ENCODE results near the gene SPSB1. TPM values are rescaled to one million over a fixed set of nuclear protein-coding genes. Genes with fewer than 3 reads are reported as not detected.

The SPSB1 gene
- total and polyA plus RNA-seq, 2 of the 4 experiments (the other 2 are of a cell fraction) = 16.7 to 19.8 TPM

DNA sequence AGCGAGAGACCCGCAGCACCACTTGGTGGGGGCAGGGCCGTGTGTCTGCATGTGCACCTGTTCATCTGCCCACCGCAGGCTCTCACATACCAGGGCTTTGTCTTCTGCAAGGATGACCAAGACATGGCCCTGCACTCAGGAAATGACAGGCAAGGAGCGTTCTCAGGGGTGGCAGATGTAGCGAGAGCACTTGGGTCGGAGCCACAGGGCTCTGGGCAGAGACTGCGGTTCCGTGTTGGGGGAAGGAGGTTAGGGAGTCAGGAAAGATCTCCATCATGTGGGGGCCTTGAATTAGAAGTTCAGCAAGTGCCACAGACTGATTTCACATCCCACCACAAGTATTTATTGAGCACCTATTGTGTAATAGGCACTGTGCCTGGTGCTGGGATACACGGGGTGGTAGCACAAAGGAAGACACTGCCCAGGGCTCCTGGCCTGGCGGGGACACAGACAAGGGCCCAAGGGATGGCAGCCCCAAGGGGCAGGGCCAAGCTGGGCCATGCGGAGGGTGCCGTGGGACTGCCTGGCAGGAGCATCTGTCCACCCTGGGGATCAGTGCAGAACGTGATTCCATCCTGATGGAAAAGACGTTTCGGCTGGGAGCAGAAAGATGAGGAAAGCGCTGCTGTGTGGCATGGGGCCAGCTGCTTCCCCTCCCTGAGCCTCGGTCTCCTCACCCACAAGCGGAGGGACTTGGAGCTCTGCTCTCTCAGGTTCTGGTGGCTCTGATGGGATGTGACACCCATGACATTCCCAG is 11.4 kb upstream of the SPSB1 start:
- Histone ChIP-seq H3K79me1 (ENCODE audit: low read depth in 1 of 2, low read length in 2 of 2) (peaks cover 0 to 5% of the 10 kb centered on the region in 2 experiments; a peak in 2 of 4 replicates), H4K20me1 (ENCODE audit: insufficient read depth, low read length) (no peaks in the 10 kb centered on the region; the same call in 1 of the 2 replicates), H3K9me1 (ENCODE audit: insufficient read depth, low read length) (peaks cover 22% of the 10 kb centered on the region), H3K18ac (ENCODE audit: low read depth, low read length) (peak overlapping the region; percentile 14; the same call in 1 of the 2 replicates), H2BK20ac (ENCODE audit: low read depth, low read length) (peak overlapping the region; percentile 90), H3K9me3 (ENCODE audit: control insufficient read depth, insufficient read depth, low read length) (no peaks in the 10 kb centered on the region), H3K56ac (ENCODE audit: extremely low read depth, insufficient read depth, low read length) (no peak overlapping the region), H2BK15ac (ENCODE audit: low read depth, low read length) (peak overlapping the region; percentile 86; the same call in 2 of the 3 replicates), H3K36me3 (ENCODE audit: control insufficient read depth, insufficient read depth, low read length) (no peaks in the 10 kb centered on the region), H3K4me3 (ENCODE audit: insufficient read depth, low read depth, low read length) (no peak overlapping the region), H3K9ac (ENCODE audit: low read depth, low read length) (no peak overlapping the region), H3K4me1 (ENCODE audit: control insufficient read depth, insufficient read depth, low read length) (peaks cover 35% of the 10 kb centered on the region), H2BK5ac (ENCODE audit: low read depth, low read length, poor library complexity, severe bottlenecking) (peak overlapping the region; percentile 47), H3K4ac (ENCODE audit: low read depth, low read length) (peak overlapping the region; percentile 96), H3K27me3 (ENCODE audit: control insufficient read depth, insufficient read depth, low read length) (no peaks in the 10 kb centered on the region), H3K27ac (ENCODE audit: insufficient read depth, low read length) (no peak overlapping the region), H4K5ac (ENCODE audit: low read depth, low read length) (0 out of 2 replicates have a peak overlapping the region, but pooled peaks have one; percentile 2), H3K23ac (ENCODE audit: low read depth, low read length) (peak overlapping the region; percentile 87; the same call in 1 of the 2 replicates), H2AK9ac (replicated peaks; ENCODE audit: low read depth, low read length, poor library complexity) (peak overlapping the region; percentile 93), H2BK120ac (ENCODE audit: low read depth, low read length) (peak overlapping the region; percentile 92), H4K91ac (ENCODE audit: insufficient read depth, low read depth, low read length) (peak overlapping the region; percentile 92), H2AFZ (replicated peaks; ENCODE audit: low read length, poor library complexity) (peak overlapping the region; percentile 93), H3K4me2 (ENCODE audit: low read depth, low read length) (no peak overlapping the region), H2AK5ac (ENCODE audit: low read depth, low read length) (peak overlapping the region; percentile 95), H4K8ac (ENCODE audit: low read depth in 2 of 2, low read length in 2 of 2) (peak overlapping the region; percentile 4 to 86; a peak in 2 of 4 replicates), H3K14ac (replicated peaks; ENCODE audit: low read depth, low read length) (peak overlapping the region; percentile 72)
- dilution Hi-C loops (cut with HindIII; ENCODE audit: low sequenced_read_pairs, unreplicated experiment) (no loop called here), intact Hi-C loops (cut with micrococcal nuclease) (no loop called here), in situ Hi-C loops (cut with MboI; ENCODE audit: low sequenced_read_pairs) (loop anchor here (10.0 kb wide), 1 partner anchor 174 kb away; no protein-coding TSS in a partner anchor)
- ChIA-PET POLR2A (ENCODE audit: unreplicated experiment) (interaction anchor here (0.6 kb wide), 1 partner anchor 9 kb away, joined by 3 read pairs; no protein-coding TSS in a partner anchor), CTCF (interaction anchor here (0.5 to 1.7 kb wide), 2 partner anchors 8 to 292 kb away, joined by 3 to 6 read pairs; no protein-coding TSS in a partner anchor)
- TF ChIP-seq BHLHE40 (IDR thresholded peaks at IDR 0.05; ENCODE audit: low read depth, low read length) (no peak), CEBPB (IDR thresholded peaks at IDR 0.05; ENCODE audit: low read depth, low read length) (peak; percentile 92)
- DNase-seq = no peak
- ATAC-seq (ENCODE audit: low read depth) = no peak
- whole genome bisulfite sequencing, 2 experiments (ENCODE audit: extremely low coverage in 2 of 2, insufficient read length in 1 of 2) = 75% methylated on average over 13 of the region's 19 CpGs; no CpG with 5 or more reads in 1 of the 2 experiments
- BruUV-seq (replicated peaks) = no TSS peak

All from IMR-90 (cell line).